Measurements from ENCODE around the gene ZFP36L2. TPM values are rescaled to one million over a fixed set of nuclear protein-coding genes. Genes with fewer than 3 reads are reported as not detected.

ZFP36L2 gene, protein sequence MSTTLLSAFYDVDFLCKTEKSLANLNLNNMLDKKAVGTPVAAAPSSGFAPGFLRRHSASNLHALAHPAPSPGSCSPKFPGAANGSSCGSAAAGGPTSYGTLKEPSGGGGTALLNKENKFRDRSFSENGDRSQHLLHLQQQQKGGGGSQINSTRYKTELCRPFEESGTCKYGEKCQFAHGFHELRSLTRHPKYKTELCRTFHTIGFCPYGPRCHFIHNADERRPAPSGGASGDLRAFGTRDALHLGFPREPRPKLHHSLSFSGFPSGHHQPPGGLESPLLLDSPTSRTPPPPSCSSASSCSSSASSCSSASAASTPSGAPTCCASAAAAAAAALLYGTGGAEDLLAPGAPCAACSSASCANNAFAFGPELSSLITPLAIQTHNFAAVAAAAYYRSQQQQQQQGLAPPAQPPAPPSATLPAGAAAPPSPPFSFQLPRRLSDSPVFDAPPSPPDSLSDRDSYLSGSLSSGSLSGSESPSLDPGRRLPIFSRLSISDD
- total RNA-seq (2022; extraction: Qiagen RNA extraction), result 20.1 to 30.4 TPM (median 25.8 TPM) in 5 replicates

DNA sequence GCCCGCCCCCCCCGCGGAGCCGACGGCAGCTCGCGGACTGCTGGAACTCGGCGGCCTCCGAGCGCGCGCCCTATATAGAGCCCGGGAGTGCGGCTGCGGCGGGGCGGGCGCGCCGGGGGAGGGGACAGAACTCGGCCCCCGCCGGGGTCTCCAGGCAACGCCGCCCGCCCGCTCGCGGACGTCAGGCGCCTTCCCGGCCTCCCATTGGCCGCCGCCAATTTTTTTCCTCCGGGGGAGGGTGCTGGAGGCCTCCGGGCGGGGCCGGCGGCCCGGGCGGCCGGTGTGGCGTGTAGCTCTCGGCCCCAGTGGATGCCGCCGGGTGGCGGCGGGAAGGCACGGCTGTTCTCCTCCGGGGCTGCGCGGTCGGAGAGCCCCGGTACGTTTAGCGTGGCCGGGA, at the start of gene ZFP36L2:
Gene ZFP36L2 (minus strand): TSS at position 49 of the 397 bp plus-strand sequence. CDS start 291 bp downstream, outside the sequence.

All from A549 treated with CORT108297 at 1 μM for 4 hours (cell line).